ENCODE results near the gene CYTIP. TPM values are rescaled to one million over a fixed set of nuclear protein-coding genes. Genes with fewer than 3 reads are reported as not detected.

CYTIP gene
- total and polyA plus RNA-seq, 2 of the 4 experiments (the other 2 are of a cell fraction): not detected

- ChIA-PET CTCF (interaction anchor here (0.6 to 0.7 kb wide), 2 partner anchors 17 to 53 kb away, joined by 3 read pairs; no protein-coding TSS in a partner anchor), POLR2A (ENCODE audit: unreplicated experiment) (no interaction called here)
- ATAC-seq (ENCODE audit: low read depth) (no peak), DNase-seq (no peak)
- Histone ChIP-seq H3K4me2 (ENCODE audit: low read depth, low read length) (no peak overlapping the region), H3K56ac (ENCODE audit: extremely low read depth, insufficient read depth, low read length) (no peak overlapping the region), H3K36me3 (ENCODE audit: control insufficient read depth, insufficient read depth, low read length) (no peaks in the 10 kb centered on the region), H3K9ac (ENCODE audit: low read depth, low read length) (no peak overlapping the region), H3K4ac (ENCODE audit: low read depth, low read length) (no peak overlapping the region), H2AK9ac (replicated peaks; ENCODE audit: low read depth, low read length, poor library complexity) (no peak overlapping the region), H4K8ac (ENCODE audit: low read depth in 2 of 2, low read length in 2 of 2) (no peak overlapping the region), H3K18ac (ENCODE audit: low read depth, low read length) (no peak overlapping the region), H3K27me3 (ENCODE audit: control insufficient read depth, insufficient read depth, low read length) (no peaks in the 10 kb centered on the region), H3K79me1 (ENCODE audit: low read depth in 1 of 2, low read length in 2 of 2) (no peaks in the 10 kb centered on the region), H3K9me1 (ENCODE audit: insufficient read depth, low read length) (no peaks in the 10 kb centered on the region), H4K91ac (ENCODE audit: insufficient read depth, low read depth, low read length) (no peak overlapping the region), H3K27ac (ENCODE audit: insufficient read depth, low read length) (no peak overlapping the region), H2BK5ac (ENCODE audit: low read depth, low read length, poor library complexity, severe bottlenecking) (no peak overlapping the region), H3K14ac (replicated peaks; ENCODE audit: low read depth, low read length) (no peak overlapping the region), H2BK20ac (ENCODE audit: low read depth, low read length) (no peak overlapping the region), H3K23ac (ENCODE audit: low read depth, low read length) (no peak overlapping the region), H2BK120ac (ENCODE audit: low read depth, low read length) (no peak overlapping the region), H2AFZ (replicated peaks; ENCODE audit: low read length, poor library complexity) (no peak overlapping the region), H4K5ac (ENCODE audit: low read depth, low read length) (no peak overlapping the region), H3K4me1 (ENCODE audit: control insufficient read depth, insufficient read depth, low read length) (no peaks in the 10 kb centered on the region), H2AK5ac (ENCODE audit: low read depth, low read length) (no peak overlapping the region), H3K4me3 (ENCODE audit: insufficient read depth, low read depth, low read length) (no peak overlapping the region), H2BK15ac (ENCODE audit: low read depth, low read length) (no peak overlapping the region), H4K20me1 (ENCODE audit: insufficient read depth, low read length) (no peaks in the 10 kb centered on the region), H3K9me3 (ENCODE audit: control insufficient read depth, insufficient read depth, low read length) (no peaks in the 10 kb centered on the region)
- dilution Hi-C loops (cut with HindIII; ENCODE audit: low sequenced_read_pairs, unreplicated experiment): no loop called here
- in situ Hi-C loops (cut with MboI; ENCODE audit: low sequenced_read_pairs): no loop called here
- no TSS peak for BruUV-seq (replicated peaks)
- TF ChIP-seq MXI1 (IDR thresholded peaks at IDR 0.05; ENCODE audit: borderline replicate concordance, low read depth, low read length): no peak
- TF ChIP-seq MAZ (IDR thresholded peaks at IDR 0.05; ENCODE audit: borderline replicate concordance, low read depth, low read length): no peak
- TF ChIP-seq CEBPB (IDR thresholded peaks at IDR 0.05; ENCODE audit: low read depth, low read length): no peak
- TF ChIP-seq NFE2L2 (IDR thresholded peaks at IDR 0.05; ENCODE audit: low read depth, low read length): no peak
- TF ChIP-seq RFX5 (IDR thresholded peaks at IDR 0.05; ENCODE audit: low read depth, low read length): no peak
- no peak for TF ChIP-seq SMC3 (IDR thresholded peaks at IDR 0.05; ENCODE audit: low read depth, low read length)
- TF ChIP-seq BHLHE40 (IDR thresholded peaks at IDR 0.05; ENCODE audit: low read depth, low read length): no peak
- no peak for TF ChIP-seq RCOR1 (IDR thresholded peaks at IDR 0.05; ENCODE audit: insufficient replicate concordance, low read length)
- no peak for TF ChIP-seq CTCF (conservative IDR thresholded peaks at IDR 0.05; ENCODE audit: low read depth, low read length)
- TF ChIP-seq USF2 (IDR thresholded peaks at IDR 0.05; ENCODE audit: low read depth, low read length): no peak
- TF ChIP-seq ELK1 (IDR thresholded peaks at IDR 0.05; ENCODE audit: borderline replicate concordance, low read depth, low read length): no peak
- TF ChIP-seq CHD1 (IDR thresholded peaks at IDR 0.05; ENCODE audit: low read depth, low read length): no peak
- no peak for TF ChIP-seq RAD21 (IDR thresholded peaks at IDR 0.05; ENCODE audit: low read length)
- no peak for TF ChIP-seq FOS (IDR thresholded peaks at IDR 0.05; ENCODE audit: low read depth, low read length)
- no peak for TF ChIP-seq POLR2A (IDR thresholded peaks at IDR 0.05; ENCODE audit: low read depth, low read length)
- TF ChIP-seq MAFK (IDR thresholded peaks at IDR 0.05; ENCODE audit: low read depth, low read length): no peak
- intact Hi-C loops (cut with micrococcal nuclease): no loop called here
- 0% methylated on average over 1 of the region's 4 CpGs; no CpG with 5 or more reads in 1 of the 2 experiments for WGBS, 2 experiments (ENCODE audit: extremely low coverage in 2 of 2, insufficient read length in 1 of 2)
These were observed 25.6 kb downstream of the CYTIP start for GRCh38 chr2:157418239-157418641.
